Measurements from ENCODE around the gene EBF4.

DNA sequence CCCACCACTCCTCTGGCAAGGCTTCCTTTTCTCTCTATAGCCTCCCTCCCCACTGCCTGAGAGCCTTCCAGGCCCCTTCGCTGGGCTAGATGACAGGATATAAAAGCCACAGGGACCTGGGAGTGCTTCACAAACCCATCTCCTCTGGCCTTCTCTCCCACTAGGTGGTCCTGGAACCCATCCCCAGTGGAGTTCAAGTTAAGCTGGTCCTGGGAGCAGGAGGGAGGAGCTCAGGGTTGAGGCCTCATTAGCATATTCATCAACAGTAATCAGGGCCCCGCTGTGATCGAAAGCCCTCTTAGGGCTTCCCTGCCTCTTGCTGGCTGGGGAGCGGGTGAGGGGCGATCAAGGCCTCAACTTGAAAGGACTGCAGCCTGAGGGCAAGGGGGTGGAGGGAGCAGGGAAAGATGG, 9.1 kb downstream of the EBF4 start:
- TF ChIP-seq, protein P1, sequence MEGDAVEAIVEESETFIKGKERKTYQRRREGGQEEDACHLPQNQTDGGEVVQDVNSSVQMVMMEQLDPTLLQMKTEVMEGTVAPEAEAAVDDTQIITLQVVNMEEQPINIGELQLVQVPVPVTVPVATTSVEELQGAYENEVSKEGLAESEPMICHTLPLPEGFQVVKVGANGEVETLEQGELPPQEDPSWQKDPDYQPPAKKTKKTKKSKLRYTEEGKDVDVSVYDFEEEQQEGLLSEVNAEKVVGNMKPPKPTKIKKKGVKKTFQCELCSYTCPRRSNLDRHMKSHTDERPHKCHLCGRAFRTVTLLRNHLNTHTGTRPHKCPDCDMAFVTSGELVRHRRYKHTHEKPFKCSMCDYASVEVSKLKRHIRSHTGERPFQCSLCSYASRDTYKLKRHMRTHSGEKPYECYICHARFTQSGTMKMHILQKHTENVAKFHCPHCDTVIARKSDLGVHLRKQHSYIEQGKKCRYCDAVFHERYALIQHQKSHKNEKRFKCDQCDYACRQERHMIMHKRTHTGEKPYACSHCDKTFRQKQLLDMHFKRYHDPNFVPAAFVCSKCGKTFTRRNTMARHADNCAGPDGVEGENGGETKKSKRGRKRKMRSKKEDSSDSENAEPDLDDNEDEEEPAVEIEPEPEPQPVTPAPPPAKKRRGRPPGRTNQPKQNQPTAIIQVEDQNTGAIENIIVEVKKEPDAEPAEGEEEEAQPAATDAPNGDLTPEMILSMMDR (conservative IDR thresholded peaks at IDR 0.05; ENCODE audit: low read length), result no peak
- TF ChIP-seq EZH2phosphoT487 (IDR thresholded peaks at IDR 0.05; ENCODE audit: borderline replicate concordance, low read depth, low read length), result no peak
